SK-N-SH treated with all-trans-retinoic acid at 6 μM for 48 hours (cell line): ENCODE data around the gene GHDC.

ENCODE experiments used
- ARNTL ChIP-seq: fragments of 450-650 bp; formaldehyde crosslinking; IDR thresholded peaks from 2 replicates; pipeline ENCODE4 v1.5.0; 2020; ENCODE audit warnings: low read depth, mild to moderate bottlenecking, moderate library complexity, borderline replicate concordance
- CSDC2 ChIP-seq: fragments of 250-450 bp; sonication (Bioruptor Pico); IDR thresholded peaks from 2 replicates; pipeline ENCODE4 v1.5.0; 2020; ENCODE audit warnings: mild to moderate bottlenecking, moderate library complexity
- CSRNP3 ChIP-seq: fragments of 250-450 bp; sonication (Bioruptor Pico); IDR thresholded peaks from 2 replicates; pipeline ENCODE4 v1.5.1; 2021; ENCODE audit warnings: mild to moderate bottlenecking, moderate library complexity
- POU6F1 ChIP-seq: fragments of 250-450 bp; sonication (Bioruptor Pico); IDR thresholded peaks from 2 replicates; pipeline ENCODE4 v1.8.0; 2021; ENCODE audit warnings: low read depth, mild to moderate bottlenecking, moderate library complexity, borderline replicate concordance
- PPARA ChIP-seq: fragments of 250-450 bp; sonication (Bioruptor Pico); IDR thresholded peaks from 2 replicates; pipeline ENCODE4 v1.5.0; 2020; ENCODE audit warnings: mild to moderate bottlenecking, borderline replicate concordance
- ZC3H10 ChIP-seq: fragments of 250-450 bp; sonication (Bioruptor Pico); IDR thresholded peaks from 2 replicates; pipeline ENCODE4 v1.5.1; 2021; ENCODE audit warnings: mild to moderate bottlenecking, moderate library complexity
- ZFP3 ChIP-seq: fragments of 250-450 bp; sonication (Bioruptor Pico); IDR thresholded peaks from 2 replicates; pipeline ENCODE4 v1.5.0; 2020; ENCODE audit warnings: mild to moderate bottlenecking, moderate library complexity
- ZFP30 ChIP-seq: fragments of 450-650 bp; formaldehyde crosslinking; IDR thresholded peaks from 2 replicates; pipeline ENCODE4 v1.5.0; 2022; ENCODE audit warnings: mild to moderate bottlenecking, moderate library complexity
- ZNF565 ChIP-seq: fragments of 450-650 bp; formaldehyde crosslinking; conservative IDR thresholded peaks from 2 replicates; pipeline ENCODE4 v1.5.0; 2020; ENCODE audit warnings: low read depth, mild to moderate bottlenecking, moderate library complexity
- ZNF70 ChIP-seq: fragments of 450-650 bp; formaldehyde crosslinking; IDR thresholded peaks from 2 replicates; pipeline ENCODE4 v1.5.0; 2020; ENCODE audit warnings: mild to moderate bottlenecking, moderate library complexity
- ZNF8 ChIP-seq: fragments of 450-650 bp; formaldehyde crosslinking; IDR thresholded peaks from 2 replicates; pipeline ENCODE4 v1.5.0; 2020; ENCODE audit warnings: mild to moderate bottlenecking, moderate library complexity
- TF ChIP-seq, protein P1 (sequence below): fragments of 250-450 bp; sonication (Bioruptor Pico); IDR thresholded peaks from 2 replicates; pipeline ENCODE4 v1.5.1; 2020; ENCODE audit warnings: low read depth, mild to moderate bottlenecking, moderate library complexity
- TF ChIP-seq, protein P2 (sequence below): fragments of 250-450 bp; sonication (Bioruptor Pico); IDR thresholded peaks from 2 replicates; pipeline ENCODE4 v1.5.0; 2020; ENCODE audit warnings: mild to moderate bottlenecking, moderate library complexity
- TF ChIP-seq, protein P3 (sequence below): fragments of 250-450 bp; sonication (Bioruptor Pico); IDR thresholded peaks from 2 replicates; pipeline ENCODE4 v1.8.0; 2020; ENCODE audit warnings: mild to moderate bottlenecking, moderate library complexity, borderline replicate concordance

DNA sequence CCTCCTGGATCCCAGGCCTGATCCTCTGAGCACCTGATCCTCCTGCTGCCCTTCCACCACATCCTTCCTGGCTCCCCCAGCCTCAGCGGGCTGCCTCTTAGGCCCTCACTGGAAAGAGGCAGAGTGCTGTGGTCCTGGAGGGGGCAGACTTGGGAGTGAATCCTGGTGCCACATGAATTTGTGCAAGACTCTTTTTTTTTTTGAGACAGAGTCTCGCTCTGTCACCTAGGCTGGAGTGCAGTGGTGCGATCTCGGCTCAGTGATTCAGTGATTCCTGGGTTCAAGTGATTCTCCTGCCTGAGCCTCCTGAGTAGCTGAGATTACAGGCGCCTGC lies 3.1 kb downstream of the GHDC start:
- TF ChIP-seq, protein P1, sequence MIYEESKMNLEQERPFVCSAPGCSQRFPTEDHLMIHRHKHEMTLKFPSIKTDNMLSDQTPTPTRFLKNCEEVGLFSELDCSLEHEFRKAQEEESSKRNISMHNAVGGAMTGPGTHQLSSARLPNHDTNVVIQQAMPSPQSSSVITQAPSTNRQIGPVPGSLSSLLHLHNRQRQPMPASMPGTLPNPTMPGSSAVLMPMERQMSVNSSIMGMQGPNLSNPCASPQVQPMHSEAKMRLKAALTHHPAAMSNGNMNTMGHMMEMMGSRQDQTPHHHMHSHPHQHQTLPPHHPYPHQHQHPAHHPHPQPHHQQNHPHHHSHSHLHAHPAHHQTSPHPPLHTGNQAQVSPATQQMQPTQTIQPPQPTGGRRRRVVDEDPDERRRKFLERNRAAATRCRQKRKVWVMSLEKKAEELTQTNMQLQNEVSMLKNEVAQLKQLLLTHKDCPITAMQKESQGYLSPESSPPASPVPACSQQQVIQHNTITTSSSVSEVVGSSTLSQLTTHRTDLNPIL = no peak
- TF ChIP-seq PPARA (CRISPR knock-in tag) (no peak), CSDC2 (CRISPR knock-in tag) (no peak), POU6F1 (CRISPR knock-in tag) (no peak), ZNF565 (CRISPR knock-in tag) (no peak), ZC3H10 (CRISPR knock-in tag) (no peak), ZNF8 (CRISPR knock-in tag) (no peak), ARNTL (CRISPR knock-in tag) (no peak), ZFP3 (CRISPR knock-in tag) (no peak), ZFP30 (CRISPR knock-in tag) (no peak), CSRNP3 (CRISPR knock-in tag) (no peak), ZNF70 (CRISPR knock-in tag) (no peak)
- TF ChIP-seq, protein P2, sequence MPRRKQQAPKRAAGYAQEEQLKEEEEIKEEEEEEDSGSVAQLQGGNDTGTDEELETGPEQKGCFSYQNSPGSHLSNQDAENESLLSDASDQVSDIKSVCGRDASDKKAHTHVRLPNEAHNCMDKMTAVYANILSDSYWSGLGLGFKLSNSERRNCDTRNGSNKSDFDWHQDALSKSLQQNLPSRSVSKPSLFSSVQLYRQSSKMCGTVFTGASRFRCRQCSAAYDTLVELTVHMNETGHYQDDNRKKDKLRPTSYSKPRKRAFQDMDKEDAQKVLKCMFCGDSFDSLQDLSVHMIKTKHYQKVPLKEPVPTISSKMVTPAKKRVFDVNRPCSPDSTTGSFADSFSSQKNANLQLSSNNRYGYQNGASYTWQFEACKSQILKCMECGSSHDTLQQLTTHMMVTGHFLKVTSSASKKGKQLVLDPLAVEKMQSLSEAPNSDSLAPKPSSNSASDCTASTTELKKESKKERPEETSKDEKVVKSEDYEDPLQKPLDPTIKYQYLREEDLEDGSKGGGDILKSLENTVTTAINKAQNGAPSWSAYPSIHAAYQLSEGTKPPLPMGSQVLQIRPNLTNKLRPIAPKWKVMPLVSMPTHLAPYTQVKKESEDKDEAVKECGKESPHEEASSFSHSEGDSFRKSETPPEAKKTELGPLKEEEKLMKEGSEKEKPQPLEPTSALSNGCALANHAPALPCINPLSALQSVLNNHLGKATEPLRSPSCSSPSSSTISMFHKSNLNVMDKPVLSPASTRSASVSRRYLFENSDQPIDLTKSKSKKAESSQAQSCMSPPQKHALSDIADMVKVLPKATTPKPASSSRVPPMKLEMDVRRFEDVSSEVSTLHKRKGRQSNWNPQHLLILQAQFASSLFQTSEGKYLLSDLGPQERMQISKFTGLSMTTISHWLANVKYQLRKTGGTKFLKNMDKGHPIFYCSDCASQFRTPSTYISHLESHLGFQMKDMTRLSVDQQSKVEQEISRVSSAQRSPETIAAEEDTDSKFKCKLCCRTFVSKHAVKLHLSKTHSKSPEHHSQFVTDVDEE = no peak
- TF ChIP-seq, protein P3, sequence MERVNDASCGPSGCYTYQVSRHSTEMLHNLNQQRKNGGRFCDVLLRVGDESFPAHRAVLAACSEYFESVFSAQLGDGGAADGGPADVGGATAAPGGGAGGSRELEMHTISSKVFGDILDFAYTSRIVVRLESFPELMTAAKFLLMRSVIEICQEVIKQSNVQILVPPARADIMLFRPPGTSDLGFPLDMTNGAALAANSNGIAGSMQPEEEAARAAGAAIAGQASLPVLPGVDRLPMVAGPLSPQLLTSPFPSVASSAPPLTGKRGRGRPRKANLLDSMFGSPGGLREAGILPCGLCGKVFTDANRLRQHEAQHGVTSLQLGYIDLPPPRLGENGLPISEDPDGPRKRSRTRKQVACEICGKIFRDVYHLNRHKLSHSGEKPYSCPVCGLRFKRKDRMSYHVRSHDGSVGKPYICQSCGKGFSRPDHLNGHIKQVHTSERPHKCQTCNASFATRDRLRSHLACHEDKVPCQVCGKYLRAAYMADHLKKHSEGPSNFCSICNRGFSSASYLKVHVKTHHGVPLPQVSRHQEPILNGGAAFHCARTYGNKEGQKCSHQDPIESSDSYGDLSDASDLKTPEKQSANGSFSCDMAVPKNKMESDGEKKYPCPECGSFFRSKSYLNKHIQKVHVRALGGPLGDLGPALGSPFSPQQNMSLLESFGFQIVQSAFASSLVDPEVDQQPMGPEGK (CRISPR knock-in tag) = no peak
